IMR-90 (cell line): ENCODE results near the gene ATP8B4.

Experiments
- CHD1 ChIP-seq: IDR thresholded peaks from 2 replicates; pipeline ENCODE4 v1.6.1; 2012; ENCODE audit warnings: low read depth, low read length, improper control_type of control experiment
- CTCF ChIP-seq: conservative IDR thresholded peaks from 2 replicates; pipeline ENCODE4 v1.5.1; 2012; ENCODE audit warnings: mild to moderate bottlenecking, low read depth, low read length, improper control_type of control experiment
- FOS ChIP-seq: fragments of 150-350 bp; IDR thresholded peaks from 2 replicates; pipeline ENCODE4 v1.6.1; 2016; ENCODE audit warnings: low read depth, low read length
- RFX5 ChIP-seq: IDR thresholded peaks from 2 replicates; pipeline ENCODE4 v1.8.0; 2012; ENCODE audit warnings: low read depth, mild to moderate bottlenecking, low read length, moderate library complexity
- SMC3 ChIP-seq: fragments of 150-350 bp; IDR thresholded peaks from 2 replicates; pipeline ENCODE4 v1.6.1; 2016; ENCODE audit warnings: low read depth, mild to moderate bottlenecking, antibody characterized with exemption, low read length, moderate library complexity

- TF ChIP-seq FOS (no peak), CTCF (no peak), CHD1 (no peak), SMC3 (no peak), RFX5 (no peak)
Measured at GRCh38 chr15:50084932-50085331, 34.1 kb downstream of the ATP8B4 start.
